MM.1S (cell line): ENCODE data around the gene TIPRL.
A peak's percentile ranks its signal among the peaks of the same experiment; 100 is the strongest.

Experiments used
- DNase-seq: peaks from one replicate; pipeline ENCODE4 v3.0.0-alpha.2; 2015
- H2AFZ ChIP-seq: fragments of 300-600 bp; sonication (generic); 2 replicates; pipeline ENCODE4 v1.6.0; 2016; ENCODE audit warnings: antibody characterized with exemption, low read length
- H3F3A ChIP-seq: fragments of 300-600 bp; sonication (generic); 2 replicates; pipeline ENCODE4 v1.6.1; 2016; ENCODE audit warnings: mild to moderate bottlenecking, antibody characterized with exemption, low read length, moderate library complexity, mixed read lengths; ENCODE audit not compliant: insufficient read depth
- H3K27ac ChIP-seq: fragments of 300-600 bp; sonication (generic); 2 replicates; pipeline ENCODE4 v1.5.1; 2016; ENCODE audit warnings: mild to moderate bottlenecking, low read length
- H3K27me3 ChIP-seq: fragments of 300-600 bp; sonication (generic); replicated peaks from 2 replicates; pipeline ENCODE4 v1.6.0; 2016; ENCODE audit warnings: low read length; ENCODE audit not compliant: insufficient read depth
- H3K36me3 ChIP-seq: fragments of 300-600 bp; sonication (generic); replicated peaks from 2 replicates; pipeline ENCODE4 v1.6.1; 2016; ENCODE audit warnings: mild to moderate bottlenecking, low read length, mixed read lengths; ENCODE audit not compliant: insufficient read depth
- H3K4me1 ChIP-seq: fragments of 300-600 bp; sonication (generic); 2 replicates; pipeline ENCODE4 v1.6.1; 2016; ENCODE audit warnings: low read length, mixed read lengths
- H3K4me2 ChIP-seq: fragments of 300-600 bp; sonication (generic); 2 replicates; pipeline ENCODE4 v1.6.0; 2016; ENCODE audit warnings: low read depth, low read length
- H3K4me3 ChIP-seq: fragments of 300-600 bp; sonication (generic); 2 replicates; pipeline ENCODE4 v1.5.1; 2016; ENCODE audit warnings: low read length, mixed read lengths
- H3K79me2 ChIP-seq: fragments of 300-600 bp; sonication (generic); 2 replicates; pipeline ENCODE4 v1.6.1; 2016; ENCODE audit warnings: mixed run types, low read length, mixed read lengths
- H3K9ac ChIP-seq: fragments of 300-600 bp; sonication (generic); 2 replicates; pipeline ENCODE4 v1.6.1; 2016; ENCODE audit warnings: low read length, mixed read lengths
- H3K9me2 ChIP-seq: fragments of 300-600 bp; sonication (generic); replicated peaks from 2 replicates; pipeline ENCODE4 v1.6.1; 2016; ENCODE audit warnings: mild to moderate bottlenecking, low read length, mixed read lengths; ENCODE audit not compliant: insufficient read depth
- H3K9me3 ChIP-seq: fragments of 300-600 bp; sonication (generic); replicated peaks from 2 replicates; pipeline ENCODE4 v1.6.1; 2016; ENCODE audit warnings: mild to moderate bottlenecking, low read length, mixed read lengths; ENCODE audit not compliant: insufficient read depth
- H4K20me1 ChIP-seq: fragments of 300-600 bp; sonication (generic); 2 replicates; pipeline ENCODE4 v1.6.1; 2016; ENCODE audit warnings: mild to moderate bottlenecking, low read length, moderate library complexity, mixed read lengths; ENCODE audit not compliant: insufficient read depth
- CTCF ChIP-seq: fragments of 300-600 bp; sonication (generic); IDR thresholded peaks from 2 replicates; pipeline ENCODE4 v1.5.1; 2016; ENCODE audit warnings: antibody characterized with exemption, low read length, mixed read lengths
- EZH2 ChIP-seq: fragments of 300-600 bp; sonication (generic); optimal IDR thresholded peaks from 2 replicates; pipeline ENCODE3; 2017; ENCODE audit warnings: low read depth, mild to moderate bottlenecking, antibody characterized with exemption, low read length, mixed read lengths
- EZH2phosphoT487 ChIP-seq: fragments of 300-600 bp; sonication (generic); IDR thresholded peaks from 2 replicates; pipeline ENCODE4 v1.6.1; 2018; ENCODE audit warnings: antibody characterized with exemption, low read length

TIPRL gene

GRCh38 chr1:168172250-168172915, 6.4 kb upstream of the TIPRL start:
- Histone ChIP-seq H3K9me3 (no peaks in the 10 kb centered on the region), H3K27ac (no peak overlapping the region), H3K4me2 (no peak overlapping the region), H3K4me3 (no peak overlapping the region), H3K36me3 (no peaks in the 10 kb centered on the region), H3F3A (no peaks in the 10 kb centered on the region), H3K79me2 (no peaks in the 10 kb centered on the region), H4K20me1 (no peaks in the 10 kb centered on the region), H3K27me3 (no peaks in the 10 kb centered on the region), H3K9ac (no peak overlapping the region), H3K4me1 (no peaks in the 10 kb centered on the region), H3K9me2 (no peaks in the 10 kb centered on the region), H2AFZ (no peak overlapping the region)
- TF ChIP-seq CTCF: no peak
- TF ChIP-seq EZH2phosphoT487: no peak
- TF ChIP-seq EZH2: no peak
- DNase-seq: no peak

GRCh38 chr1:168178227-168178637, 530 bp upstream of the TIPRL start:
- H3K9me3 ChIP-seq: no peaks in the 10 kb centered on the region
- no peak for DNase-seq
- peak overlapping the region; percentile 71 for H3K4me3 ChIP-seq
- no peaks in the 10 kb centered on the region for H3K36me3 ChIP-seq
- H3K4me2 ChIP-seq: peak overlapping the region; percentile 62
- H2AFZ ChIP-seq: peak overlapping the region; percentile 72
- no peaks in the 10 kb centered on the region for H3K27me3 ChIP-seq
- peak overlapping the region; percentile 16; the same call in 1 of the 2 replicates for H3K9ac ChIP-seq
- TF ChIP-seq EZH2: no peak
- no peak for TF ChIP-seq CTCF
- no peak for TF ChIP-seq EZH2phosphoT487
- H4K20me1 ChIP-seq: no peaks in the 10 kb centered on the region
- peaks cover 41% of the 10 kb centered on the region for H3K79me2 ChIP-seq
- H3K4me1 ChIP-seq: 0 out of 2 replicates have a peak, but pooled peaks cover 4% of the 10 kb centered on the region
- H3K9me2 ChIP-seq: no peaks in the 10 kb centered on the region
- peak overlapping the region; percentile 67; the same call in 1 of the 2 replicates for H3K27ac ChIP-seq
- peaks cover 14% of the 10 kb centered on the region for H3F3A ChIP-seq

- H3K4me3 ChIP-seq: peak overlapping the region; percentile 71
- peak; percentile 37 for DNase-seq
- no peaks in the 10 kb centered on the region for H3K9me3 ChIP-seq
- peaks cover 14% of the 10 kb centered on the region for H3F3A ChIP-seq
- H3K4me2 ChIP-seq: peak overlapping the region; percentile 93
- H3K4me1 ChIP-seq: 0 out of 2 replicates have a peak, but pooled peaks cover 4% of the 10 kb centered on the region
- H2AFZ ChIP-seq: peak overlapping the region; percentile 72
- TF ChIP-seq EZH2: no peak
- no peak for TF ChIP-seq CTCF
- TF ChIP-seq EZH2phosphoT487: no peak
- H3K36me3 ChIP-seq: peaks cover 3% of the 10 kb centered on the region; the same call in 1 of the 2 replicates
- no peaks in the 10 kb centered on the region for H4K20me1 ChIP-seq
- H3K27me3 ChIP-seq: no peaks in the 10 kb centered on the region
- no peaks in the 10 kb centered on the region for H3K9me2 ChIP-seq
- peak overlapping the region; percentile 67 for H3K27ac ChIP-seq
- H3K9ac ChIP-seq: peak overlapping the region; percentile 69
- peaks cover 52% of the 10 kb centered on the region for H3K79me2 ChIP-seq
These were observed 831 bp downstream of the TIPRL start for GRCh38 chr1:168179438-168180147.
